ENCODE data around the gene CD300A.

CD300A gene

DNA sequence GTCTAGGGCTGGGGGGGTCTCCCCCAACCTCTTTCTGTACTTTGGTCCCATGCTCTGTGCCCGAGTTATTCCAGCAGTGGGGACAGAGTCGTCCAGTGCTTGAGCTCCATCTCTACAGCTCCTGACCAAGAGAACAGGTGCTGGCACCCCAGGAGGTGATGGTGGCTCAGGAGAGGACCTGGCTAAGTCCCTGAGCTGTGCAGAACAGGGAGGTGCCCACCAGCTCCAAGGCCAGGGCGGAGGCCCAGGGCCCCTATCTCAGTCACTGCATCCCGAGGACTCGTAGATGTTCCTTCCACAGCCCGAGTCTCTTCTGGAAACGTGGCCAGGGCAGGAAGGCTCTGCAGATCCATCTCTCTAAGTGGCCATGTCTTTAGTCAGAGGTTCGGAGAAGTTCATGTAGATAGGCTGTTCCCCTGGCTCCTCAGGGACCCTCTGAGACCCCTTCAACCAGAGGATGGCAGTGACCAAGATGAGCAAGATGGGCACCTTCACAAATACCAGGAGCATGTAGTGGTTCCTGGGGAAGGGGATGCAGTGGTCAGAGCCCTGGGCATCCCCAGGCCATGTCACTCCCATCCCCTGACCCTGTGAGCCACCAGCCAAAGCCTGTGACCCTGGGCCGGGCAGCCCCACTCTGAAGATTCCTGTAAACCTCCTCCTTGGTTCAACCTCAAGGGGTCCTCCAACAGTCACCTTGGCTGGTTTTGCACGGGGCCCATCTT is 56.1 kb downstream of the CD300A start:
- DNase-seq = no peak

- no peak for DNase-seq
These were observed 56.9 kb downstream of the CD300A start for GRCh38 chr17:74523308-74523707.

DNA sequence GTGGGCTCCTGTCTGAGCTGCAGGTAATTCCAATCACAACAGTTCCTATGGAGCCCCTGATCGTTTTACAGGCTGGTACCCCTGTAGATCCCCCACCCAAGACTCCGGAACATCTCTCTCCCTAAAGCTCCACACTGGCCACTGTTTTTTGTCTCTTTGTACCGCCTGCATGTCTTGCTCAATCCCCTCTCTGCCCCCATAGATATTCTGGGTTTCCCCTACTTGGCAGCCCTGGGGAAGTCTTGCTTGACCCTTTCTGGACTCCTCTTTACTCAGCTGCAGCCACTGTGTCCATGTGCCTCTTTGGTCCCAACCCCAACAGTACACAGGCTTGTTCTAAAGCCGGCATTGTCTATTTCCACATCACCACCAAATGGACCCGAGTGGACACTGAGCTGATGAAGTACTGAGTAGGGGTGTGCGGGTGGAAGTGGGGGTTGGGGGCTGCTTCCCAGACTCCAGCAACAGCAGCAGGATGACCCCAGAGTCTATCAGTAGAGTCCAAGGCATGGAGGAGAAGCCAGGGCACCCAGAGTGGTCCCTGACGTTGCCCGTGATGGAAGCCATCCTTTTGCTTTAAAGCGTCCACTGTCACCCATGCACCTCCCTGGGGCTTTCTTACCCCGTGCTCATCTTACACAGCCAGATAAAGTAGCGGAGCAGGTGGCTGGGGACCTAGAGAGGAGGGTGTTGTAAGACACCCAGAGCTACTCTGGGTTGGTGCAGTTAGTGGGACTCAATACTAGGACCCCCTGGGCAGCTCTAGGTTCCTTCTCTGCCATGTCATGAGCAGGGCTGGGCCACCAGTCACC is 58.4 kb downstream of the CD300A start:
- DNase-seq = no peak

- no peak for DNase-seq
These were observed 59.0 kb downstream of the CD300A start for GRCh38 chr17:74525465-74525725.

GRCh38 chr17:74525781-74526288 is 59.4 kb downstream of the CD300A start:
- DNase-seq = no peak

GRCh38 chr17:74526681-74527080 is 60.2 kb downstream of the CD300A start:
- no peak for DNase-seq

GRCh38 chr17:74527081-74527480 is 60.6 kb downstream of the CD300A start:
- DNase-seq = no peak

GRCh38 chr17:74527756-74528155 is 61.3 kb downstream of the CD300A start:
- DNase-seq = no peak

DNA sequence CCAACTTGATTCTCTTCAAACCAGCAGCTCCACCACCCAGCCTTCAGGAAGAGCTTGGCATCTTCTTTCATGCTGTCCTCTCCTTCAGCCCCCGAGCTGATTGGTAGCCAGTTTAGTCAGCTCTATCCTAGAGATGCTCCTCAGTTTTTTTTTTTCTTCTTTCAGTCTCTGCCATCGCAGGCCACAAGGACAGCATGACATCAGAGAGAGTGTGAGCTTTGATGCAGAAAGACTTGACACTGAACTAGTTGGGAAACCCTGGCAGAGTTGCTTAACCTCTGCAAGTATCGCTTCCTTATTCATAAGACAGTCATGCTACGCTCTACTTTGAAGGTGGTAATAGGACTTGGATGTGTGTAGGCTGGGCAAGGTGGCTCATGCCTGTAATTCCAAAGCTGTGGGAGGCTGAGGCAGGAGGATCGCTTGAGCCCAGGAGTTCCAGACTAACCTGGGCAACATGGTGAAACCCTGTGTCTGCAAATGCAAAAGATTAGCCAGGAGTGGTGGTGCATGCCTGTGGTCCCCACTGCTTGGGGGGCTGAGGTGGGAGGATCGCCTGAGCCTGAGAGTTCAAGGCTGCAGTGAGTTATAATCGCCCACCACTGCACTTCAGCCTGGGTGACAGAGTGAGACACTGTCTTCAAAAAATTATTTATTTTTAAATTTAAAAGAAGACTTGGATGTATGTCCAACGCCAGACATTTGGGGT is 62.2 kb downstream of the CD300A start:
- no peak for DNase-seq

DNA sequence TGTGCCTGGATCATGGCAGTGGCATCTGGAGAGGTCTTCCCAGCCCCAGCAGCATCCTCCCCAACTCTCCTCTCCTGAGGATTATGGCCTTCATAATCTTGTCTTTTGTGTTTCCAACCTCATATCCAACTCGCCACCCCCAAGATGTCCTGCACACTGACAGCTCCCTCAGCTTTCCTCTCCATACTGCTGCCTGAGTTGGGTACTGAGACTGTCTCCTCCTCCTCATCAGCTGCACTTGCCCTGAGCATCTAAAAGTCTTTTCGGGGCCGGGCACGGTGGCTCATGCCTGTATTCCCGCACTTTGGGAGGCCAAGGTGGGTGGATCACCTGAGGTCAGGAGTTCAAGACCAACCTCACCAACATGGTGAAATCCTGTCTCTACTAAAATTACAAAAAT is 62.8 kb downstream of the CD300A start:
- DNase-seq = no peak

GRCh38 chr17:74530831-74531150 is 64.4 kb downstream of the CD300A start:
- DNase-seq = no peak

DNA sequence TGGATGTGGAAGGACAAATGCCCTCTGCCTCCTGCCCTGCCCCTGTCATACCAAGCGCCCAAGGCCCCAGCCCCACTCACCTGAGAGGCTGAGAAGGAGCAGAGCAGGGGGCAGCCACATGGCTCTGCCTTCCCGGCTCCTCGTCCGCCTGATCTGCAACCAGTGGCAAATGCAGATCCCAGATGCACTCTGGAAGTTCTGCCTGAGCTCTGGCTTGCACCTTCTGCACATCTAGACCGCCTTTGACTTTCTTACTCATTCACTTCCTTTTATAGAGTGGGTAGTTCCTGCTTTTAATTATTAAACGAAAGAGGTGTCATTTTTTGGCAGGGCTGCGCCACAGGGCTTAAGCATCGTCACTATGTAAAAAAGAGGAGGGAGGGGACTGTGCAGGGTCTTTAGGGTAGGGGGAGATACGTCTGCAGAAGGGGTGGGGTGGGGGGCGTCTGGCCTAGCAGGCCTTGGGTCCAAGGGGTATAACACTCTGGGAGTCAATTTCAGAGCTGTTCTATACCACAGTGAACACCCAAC is 64.9 kb downstream of the CD300A start, which contains the start of gene CD300LB:
TSS of gene CD300LB (minus strand) at position 245 of the 531 bp plus-strand sequence. CDS start at position 120, 125 bp downstream.
- no peak for DNase-seq

- no peak for DNase-seq
These were observed 65.7 kb downstream of the CD300A start for GRCh38 chr17:74532115-74532514.
